GM18517 (cell line): ENCODE results near the gene FGF14.

Experiments used
- ATAC-seq: cut with Tn5 transposase; IDR thresholded peaks from one replicate; pipeline ENCODE4 v1.9.1; 2021; ENCODE audit warnings: mild to moderate bottlenecking, moderate library complexity; ENCODE audit not compliant: unreplicated experiment

Gene FGF14

GRCh38 chr13:101811881-101812280 is 590.0 kb downstream of the FGF14 start:
- no peak for ATAC-seq

GRCh38 chr13:101811284-101811839 is 590.5 kb downstream of the FGF14 start:
- no peak for ATAC-seq

- ATAC-seq, result no peak
Observed at GRCh38 chr13:101799196-101799595, 602.7 kb downstream of the FGF14 start.

- ATAC-seq, result no peak
Observed at GRCh38 chr13:101798437-101798836, 603.4 kb downstream of the FGF14 start.

- no peak for ATAC-seq
Observed at GRCh38 chr13:101795460-101795859, 606.4 kb downstream of the FGF14 start.

GRCh38 chr13:101795025-101795424 is 606.8 kb downstream of the FGF14 start:
- ATAC-seq, result no peak

- ATAC-seq, result no peak
Observed at GRCh38 chr13:101792189-101792588, 609.7 kb downstream of the FGF14 start.

- ATAC-seq, result no peak
Observed at GRCh38 chr13:101785858-101786257, 616.0 kb downstream of the FGF14 start.

GRCh38 chr13:101784313-101784712 is 617.5 kb downstream of the FGF14 start:
- no peak for ATAC-seq

- no peak for ATAC-seq
Observed at GRCh38 chr13:101783554-101783953, 618.3 kb downstream of the FGF14 start.

- ATAC-seq, result no peak
Observed at GRCh38 chr13:101780211-101780610, 621.6 kb downstream of the FGF14 start.

GRCh38 chr13:101779147-101779546 is 622.7 kb downstream of the FGF14 start:
- ATAC-seq, result no peak

GRCh38 chr13:101775267-101775666 is 626.6 kb downstream of the FGF14 start:
- ATAC-seq, result no peak

- ATAC-seq, result no peak
Observed at GRCh38 chr13:101774393-101774792, 627.5 kb downstream of the FGF14 start.

GRCh38 chr13:101773062-101773461 is 628.8 kb downstream of the FGF14 start:
- ATAC-seq, result no peak

GRCh38 chr13:101767131-101767530 is 634.7 kb downstream of the FGF14 start:
- ATAC-seq, result no peak

GRCh38 chr13:101763191-101763590 is 638.7 kb downstream of the FGF14 start:
- ATAC-seq, result no peak

- peak; percentile 90 for ATAC-seq
Observed at GRCh38 chr13:101757446-101758039, 644.3 kb downstream of the FGF14 start.

GRCh38 chr13:101755228-101755887 is 646.5 kb downstream of the FGF14 start:
- ATAC-seq, result no peak

GRCh38 chr13:101752432-101752831 is 649.4 kb downstream of the FGF14 start:
- no peak for ATAC-seq

GRCh38 chr13:101751488-101751887 is 650.4 kb downstream of the FGF14 start:
- no peak for ATAC-seq

- no peak for ATAC-seq
Observed at GRCh38 chr13:101749584-101749983, 652.3 kb downstream of the FGF14 start.
